HepG2 (cell line): ENCODE data around the gene TMEM200A. TPM values are rescaled to one million over a fixed set of nuclear protein-coding genes. Genes with fewer than 3 reads are reported as not detected.

Source experiments
- ATAC-seq: fragments of 200-7000 bp; cut with Tn5 transposase; 3 replicates; pipeline ENCODE4 v1.9.1; 2020; ENCODE audit warnings: mild to moderate bottlenecking, moderate library complexity
- BruUV-seq: library from RNA; stranded (reverse); fragments of 400-500 nt; replicated peaks from 2 replicates; lab custom pipeline; 2021; lab: Mats Ljungman, UMichigan
- CTCF ChIA-PET: fragments of 300-600 bp; formaldehyde crosslinking; extraction: SDS; loops from one replicate; lab custom pipeline; 2021; ENCODE audit warnings: low total read pairs, inconsistent platforms, low intra/inter-chr PET ratio; lab: Yijun Ruan, JAX
- POLR2A ChIA-PET: fragments of 350-600 bp; sonication (Branson Sonifier 250); formaldehyde crosslinking; loops from one replicate; lab custom pipeline; 2020; ENCODE audit warnings: antibody characterized with exemption, inconsistent platforms; lab: Yijun Ruan, JAX
- DNase-seq: peaks from one replicate; pipeline ENCODE4 v3.0.0-alpha.2; 2015; ENCODE audit warnings: low spot score
- FAIRE-seq: peaks from 3 replicates; lab custom pipeline; 2011; peaks lifted over from hg19 to GRCh38; lab: Jason Lieb, UNC
- H2AFZ ChIP-seq: one replicate; pipeline ENCODE4 v1.6.1; 2011; ENCODE audit warnings: low read length, inconsistent platforms
- H3K27ac ChIP-seq: fragments of 300-600 bp; 3 replicates; pipeline ENCODE4 v1.8.0; 2011; ENCODE audit warnings: mixed run types, mild to moderate bottlenecking, mixed read lengths, low read length, inconsistent platforms; ENCODE audit not compliant: insufficient read depth; ENCODE audit errors: extremely low read length
- H3K27me3 ChIP-seq, 2 experiments: fragments of 200-600 bp in 1 of 2; 2 replicates in 1 of 2; 3 replicates in 1 of 2; pipeline versions ENCODE4 v1.6.0 to v1.8.0; 2011; ENCODE audit warnings: low read length in 2 of 2, mild to moderate bottlenecking in 2 of 2, moderate library complexity in 2 of 2, inconsistent platforms in 1 of 2; ENCODE audit not compliant: insufficient read depth in 2 of 2, control insufficient read depth in 1 of 2
- H3K36me3 ChIP-seq, 2 experiments: fragments of 200-600 bp in 1 of 2; replicated peaks in 1 of 2; 2 replicates in 1 of 2; 3 replicates in 1 of 2; pipeline versions ENCODE4 v1.5.1 to v1.8.0; 2011; ENCODE audit warnings: low read length in 2 of 2, inconsistent platforms in 1 of 2; ENCODE audit not compliant: insufficient read depth in 2 of 2, control insufficient read depth in 1 of 2
- H3K4me1 ChIP-seq: 2 replicates; pipeline ENCODE4 v1.5.1; 2012; ENCODE audit warnings: low read length, inconsistent platforms; ENCODE audit not compliant: insufficient read depth
- H3K4me2 ChIP-seq: 2 replicates; pipeline ENCODE4 v1.6.0; 2011; ENCODE audit warnings: low read depth, low read length, inconsistent platforms
- H3K4me3 ChIP-seq, 3 experiments: fragments of 200-600 bp in 1 of 3; sonication (generic), shearing (Covaris generic) in 1 of 3; replicated peaks in 1 of 3; 2 replicates each; pipeline ENCODE4 v1.5.1; 2011 to 2016; ENCODE audit warnings: low read length in 3 of 3, inconsistent platforms in 2 of 3, low read depth in 2 of 3, mild to moderate bottlenecking in 2 of 3, control low read depth in 1 of 3, mixed read lengths in 1 of 3; ENCODE audit not compliant: insufficient read depth in 1 of 3
- H3K79me2 ChIP-seq: one replicate; pipeline ENCODE4 v1.6.1; 2011; ENCODE audit warnings: low read length, inconsistent platforms; ENCODE audit not compliant: insufficient read depth
- H3K9ac ChIP-seq: 2 replicates; pipeline ENCODE4 v1.6.0; 2011; ENCODE audit warnings: mild to moderate bottlenecking, low read depth, low read length, inconsistent platforms; ENCODE audit not compliant: insufficient read depth
- H3K9me3 ChIP-seq: 2 replicates; pipeline ENCODE4 v1.5.1; 2012; ENCODE audit warnings: mild to moderate bottlenecking, low read length
- H4K20me1 ChIP-seq: 2 replicates; pipeline ENCODE4 v1.6.0; 2011; ENCODE audit warnings: inconsistent platforms, mild to moderate bottlenecking, low read length, moderate library complexity; ENCODE audit not compliant: insufficient read depth
- CBX5 ChIP-seq: sonication (generic); formaldehyde crosslinking; IDR thresholded peaks from 2 replicates; pipeline ENCODE4 v1.4.0; 2020; ENCODE audit warnings: missing genetic modification reagents, borderline replicate concordance
- HDAC2 ChIP-seq: sonication (generic); formaldehyde crosslinking; IDR thresholded peaks from 2 replicates; pipeline ENCODE4 v1.4.0; 2020; ENCODE audit warnings: missing genetic modification reagents
- KLF9 ChIP-seq: IDR thresholded peaks from 2 replicates; pipeline ENCODE4 v1.6.1; 2016; ENCODE audit warnings: low read depth
- PLRG1 ChIP-seq: fragments of 450-650 bp; conservative IDR thresholded peaks from 2 replicates; pipeline ENCODE4 v1.6.1; 2016
- SAP130 ChIP-seq: IDR thresholded peaks from 2 replicates; pipeline ENCODE4 v1.6.1; 2016; ENCODE audit warnings: low read depth
- SOX13 ChIP-seq, 3 experiments: fragments of 450-650 bp in 1 of 3; sonication (generic) in 1 of 3; formaldehyde crosslinking in 1 of 3; IDR thresholded peaks in 2 of 3; conservative IDR thresholded peaks in 1 of 3; 2 replicates each; pipeline versions ENCODE4 v1.5.0 to v1.6.1; 2016 to 2020; ENCODE audit warnings: antibody characterized with exemption in 1 of 3, mild to moderate bottlenecking in 1 of 3, missing compliant biosample characterization in 1 of 3, missing genetic modification reagents in 1 of 3, moderate library complexity in 1 of 3
- STAG1 ChIP-seq: sonication (generic); formaldehyde crosslinking; IDR thresholded peaks from 2 replicates; pipeline ENCODE4 v1.4.0; 2020; ENCODE audit warnings: missing genetic modification reagents
- TAF15 ChIP-seq: fragments of 200-400 bp; formaldehyde crosslinking; IDR thresholded peaks from one replicate; pipeline ENCODE4 v1.6.1; 2018; ENCODE audit warnings: mild to moderate bottlenecking, low read depth, low read length; ENCODE audit not compliant: poor library complexity, severe bottlenecking
- TMF1 ChIP-seq: sonication (generic); formaldehyde crosslinking; IDR thresholded peaks from 2 replicates; pipeline ENCODE4 v1.8.1; 2022; ENCODE audit warnings: low read depth, missing genetic modification reagents
- ZFP37 ChIP-seq: sonication (generic); formaldehyde crosslinking; IDR thresholded peaks from 2 replicates; pipeline ENCODE4 v1.4.0; 2020; ENCODE audit warnings: missing genetic modification reagents, borderline replicate concordance
- ZNF232 ChIP-seq: sonication (generic); formaldehyde crosslinking; IDR thresholded peaks from 2 replicates; pipeline ENCODE4 v1.4.0; 2020; ENCODE audit warnings: missing genetic modification reagents, borderline replicate concordance
- ZNF296 ChIP-seq: sonication (generic); formaldehyde crosslinking; conservative IDR thresholded peaks from 2 replicates; pipeline ENCODE4 v1.5.0; 2020; ENCODE audit warnings: mild to moderate bottlenecking, missing genetic modification reagents
- ZNF331 ChIP-seq: sonication (generic); formaldehyde crosslinking; IDR thresholded peaks from 2 replicates; pipeline ENCODE4 v1.4.0; 2020; ENCODE audit warnings: missing genetic modification reagents
- ZNF556 ChIP-seq: sonication (generic); formaldehyde crosslinking; IDR thresholded peaks from 2 replicates; pipeline ENCODE4 v1.4.0; 2020; ENCODE audit warnings: mild to moderate bottlenecking, missing genetic modification reagents, borderline replicate concordance
- ZNF652 ChIP-seq: IDR thresholded peaks from 2 replicates; pipeline ENCODE4 v1.6.1; 2016; ENCODE audit warnings: low read depth, borderline replicate concordance
- WGBS: methylation state at CpG from one replicate; pipeline ENCODE4 v1.1.6; 2017; ENCODE audit warnings: low lambda C conversion rate; 5-methylcytosine and 5-hydroxymethylcytosine counted together
- in situ Hi-C: cut with HindIII; loops from 2 replicates; pipeline ENCODE4 v1.10.0; 2017; ENCODE audit warnings: low pct_unique_long_range_greater_than_20kb; ENCODE audit not compliant: extremely low pct_ligation_motif_present
- intact Hi-C: fragments of 100-400 bp; cut with micrococcal nuclease; formaldehyde crosslinking; loops from one replicate; pipeline ENCODE4 v1.10.0; 2022; ENCODE audit not compliant: unreplicated experiment
- polyA plus RNA-seq, 8 experiments: library from polyadenylated mRNA; depleted of rRNA in 3 of 8; stranded (reverse) in 7 of 8; unstranded in 1 of 8; fragments of >200 nt; fragmentation: Illumina TruSeq in 4 of 8; extraction: Trizol in 4 of 8; gene quantifications; 2 replicates each; pipeline versions ENCODE4 v1.2.1 to v1.2.3, GENCODE V29; 2011 to 2016; ENCODE audit warnings: low read depth in 4 of 8, missing spikeins in 1 of 8, mixed read lengths in 1 of 8; ENCODE audit not compliant: insufficient read depth in 1 of 8
- total RNA-seq, 5 experiments: library from RNA; depleted of rRNA; stranded (reverse); fragments of >200 nt; fragmentation: Illumina TruSeq; extraction: Trizol; gene quantifications; 2 replicates each; pipeline ENCODE4 v1.2.3, GENCODE V29; 2016; ENCODE audit warnings: low read depth in 1 of 5
- TF ChIP-seq, protein P1 (sequence below): sonication (generic); formaldehyde crosslinking; IDR thresholded peaks from 2 replicates; pipeline ENCODE4 v1.5.0; 2020; ENCODE audit warnings: missing genetic modification reagents
- TF ChIP-seq, protein P2 (sequence below): sonication (generic); formaldehyde crosslinking; IDR thresholded peaks from 2 replicates; pipeline ENCODE4 v1.4.0; 2020; ENCODE audit warnings: missing genetic modification reagents, borderline replicate concordance
- TF ChIP-seq, protein P3 (sequence below): sonication (generic); formaldehyde crosslinking; IDR thresholded peaks from 2 replicates; pipeline ENCODE4 v1.4.0; 2020; ENCODE audit warnings: mild to moderate bottlenecking, missing genetic modification reagents

The TMEM200A gene
- total and polyA plus RNA-seq, 2 of the 13 experiments (the other 11 are each of a cell fraction or from before 2014, with no cell fraction given): 0.34 TPM; not detected in 1

DNA sequence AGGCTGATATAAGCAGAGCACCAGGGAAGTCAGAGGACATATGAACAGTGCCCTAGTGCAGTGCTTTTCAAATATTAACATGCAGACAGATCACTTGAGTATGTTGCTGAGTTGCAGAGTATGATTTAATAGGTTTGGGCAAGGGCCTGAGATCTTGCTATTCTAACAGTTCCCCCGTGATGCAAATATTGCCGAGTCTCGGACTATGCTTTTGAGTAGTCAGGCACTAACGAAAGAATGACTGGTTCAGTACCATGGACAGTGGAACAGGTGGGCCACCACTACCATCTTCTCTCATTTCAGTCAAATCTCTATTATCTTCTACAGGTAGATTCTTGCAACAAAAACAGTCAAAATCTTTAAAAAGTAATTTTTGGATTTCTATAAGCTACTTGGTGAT, 3.7 kb upstream of the TMEM200A start:
- ATAC-seq (no peak), FAIRE-seq (no peak), DNase-seq (peak; percentile 25)
- Histone ChIP-seq H3K4me2 (no peak overlapping the region), H3K27me3 (peaks cover 2 to 26% of the 10 kb centered on the region in 2 experiments; a peak in 4 of 5 replicates), H3K4me3 (no peak overlapping the region), H3K9me3 (no peaks in the 10 kb centered on the region), H2AFZ (no peak overlapping the region), H4K20me1 (no peaks in the 10 kb centered on the region), H3K9ac (no peak overlapping the region), H3K36me3 (no peaks in the 10 kb centered on the region), H3K79me2 (no peaks in the 10 kb centered on the region), H3K27ac (no peak overlapping the region), H3K4me1 (peaks cover 9% of the 10 kb centered on the region)
- in situ Hi-C loops (loop anchor here (10.0 kb wide), 1 partner anchor 483 kb away; no protein-coding TSS in a partner anchor), intact Hi-C loops (no loop called here)
- BruUV-seq: no TSS peak
- ChIA-PET CTCF (no interaction called here), POLR2A (no interaction called here)
- 1% methylated on average over 4 of the region's 4 CpGs for WGBS
- TF ChIP-seq ZNF556 (CRISPR knock-in tag) (no peak), STAG1 (CRISPR knock-in tag) (no peak), PLRG1 (no peak), HDAC2 (CRISPR knock-in tag) (peak; percentile 49; the same call in 1 of the 2 replicates), CBX5 (CRISPR knock-in tag) (no peak), ZNF652 (no peak), SAP130 (CRISPR knock-in tag) (no peak), TAF15 (no peak), SOX13 (IDR thresholded peaks at IDR 0.05) (no peak), SOX13 (CRISPR knock-in tag; conservative IDR thresholded peaks at IDR 0.05 in 1 of 2, IDR thresholded peaks at IDR 0.05 in 1 of 2) (0 out of 4 replicates have a peak, but pooled peaks of 1 of the 2 experiments have one; percentile 31), KLF9 (CRISPR knock-in tag) (no peak), ZNF296 (CRISPR knock-in tag) (no peak), ZNF232 (peak; percentile 40; the same call in 1 of the 2 replicates), ZFP37 (peak; percentile 72; the same call in 1 of the 2 replicates), ZNF331 (CRISPR knock-in tag) (peak; percentile 71; the same call in 1 of the 2 replicates), TMF1 (CRISPR knock-in tag) (0 out of 2 replicates have a peak, but pooled peaks have one; percentile 58)
- TF ChIP-seq, protein P1, sequence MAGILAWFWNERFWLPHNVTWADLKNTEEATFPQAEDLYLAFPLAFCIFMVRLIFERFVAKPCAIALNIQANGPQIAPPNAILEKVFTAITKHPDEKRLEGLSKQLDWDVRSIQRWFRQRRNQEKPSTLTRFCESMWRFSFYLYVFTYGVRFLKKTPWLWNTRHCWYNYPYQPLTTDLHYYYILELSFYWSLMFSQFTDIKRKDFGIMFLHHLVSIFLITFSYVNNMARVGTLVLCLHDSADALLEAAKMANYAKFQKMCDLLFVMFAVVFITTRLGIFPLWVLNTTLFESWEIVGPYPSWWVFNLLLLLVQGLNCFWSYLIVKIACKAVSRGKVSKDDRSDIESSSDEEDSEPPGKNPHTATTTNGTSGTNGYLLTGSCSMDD (CRISPR knock-in tag): no peak
- TF ChIP-seq, protein P2, sequence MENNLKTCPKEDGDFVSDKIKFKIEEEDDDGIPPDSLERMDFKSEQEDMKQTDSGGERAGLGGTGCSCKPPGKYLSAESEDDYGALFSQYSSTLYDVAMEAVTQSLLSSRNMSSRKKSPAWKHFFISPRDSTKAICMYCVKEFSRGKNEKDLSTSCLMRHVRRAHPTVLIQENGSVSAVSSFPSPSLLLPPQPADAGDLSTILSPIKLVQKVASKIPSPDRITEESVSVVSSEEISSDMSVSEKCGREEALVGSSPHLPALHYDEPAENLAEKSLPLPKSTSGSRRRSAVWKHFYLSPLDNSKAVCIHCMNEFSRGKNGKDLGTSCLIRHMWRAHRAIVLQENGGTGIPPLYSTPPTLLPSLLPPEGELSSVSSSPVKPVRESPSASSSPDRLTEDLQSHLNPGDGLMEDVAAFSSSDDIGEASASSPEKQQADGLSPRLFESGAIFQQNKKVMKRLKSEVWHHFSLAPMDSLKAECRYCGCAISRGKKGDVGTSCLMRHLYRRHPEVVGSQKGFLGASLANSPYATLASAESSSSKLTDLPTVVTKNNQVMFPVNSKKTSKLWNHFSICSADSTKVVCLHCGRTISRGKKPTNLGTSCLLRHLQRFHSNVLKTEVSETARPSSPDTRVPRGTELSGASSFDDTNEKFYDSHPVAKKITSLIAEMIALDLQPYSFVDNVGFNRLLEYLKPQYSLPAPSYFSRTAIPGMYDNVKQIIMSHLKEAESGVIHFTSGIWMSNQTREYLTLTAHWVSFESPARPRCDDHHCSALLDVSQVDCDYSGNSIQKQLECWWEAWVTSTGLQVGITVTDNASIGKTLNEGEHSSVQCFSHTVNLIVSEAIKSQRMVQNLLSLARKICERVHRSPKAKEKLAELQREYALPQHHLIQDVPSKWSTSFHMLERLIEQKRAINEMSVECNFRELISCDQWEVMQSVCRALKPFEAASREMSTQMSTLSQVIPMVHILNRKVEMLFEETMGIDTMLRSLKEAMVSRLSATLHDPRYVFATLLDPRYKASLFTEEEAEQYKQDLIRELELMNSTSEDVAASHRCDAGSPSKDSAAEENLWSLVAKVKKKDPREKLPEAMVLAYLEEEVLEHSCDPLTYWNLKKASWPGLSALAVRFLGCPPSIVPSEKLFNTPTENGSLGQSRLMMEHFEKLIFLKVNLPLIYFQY: no peak
- TF ChIP-seq, protein P3, sequence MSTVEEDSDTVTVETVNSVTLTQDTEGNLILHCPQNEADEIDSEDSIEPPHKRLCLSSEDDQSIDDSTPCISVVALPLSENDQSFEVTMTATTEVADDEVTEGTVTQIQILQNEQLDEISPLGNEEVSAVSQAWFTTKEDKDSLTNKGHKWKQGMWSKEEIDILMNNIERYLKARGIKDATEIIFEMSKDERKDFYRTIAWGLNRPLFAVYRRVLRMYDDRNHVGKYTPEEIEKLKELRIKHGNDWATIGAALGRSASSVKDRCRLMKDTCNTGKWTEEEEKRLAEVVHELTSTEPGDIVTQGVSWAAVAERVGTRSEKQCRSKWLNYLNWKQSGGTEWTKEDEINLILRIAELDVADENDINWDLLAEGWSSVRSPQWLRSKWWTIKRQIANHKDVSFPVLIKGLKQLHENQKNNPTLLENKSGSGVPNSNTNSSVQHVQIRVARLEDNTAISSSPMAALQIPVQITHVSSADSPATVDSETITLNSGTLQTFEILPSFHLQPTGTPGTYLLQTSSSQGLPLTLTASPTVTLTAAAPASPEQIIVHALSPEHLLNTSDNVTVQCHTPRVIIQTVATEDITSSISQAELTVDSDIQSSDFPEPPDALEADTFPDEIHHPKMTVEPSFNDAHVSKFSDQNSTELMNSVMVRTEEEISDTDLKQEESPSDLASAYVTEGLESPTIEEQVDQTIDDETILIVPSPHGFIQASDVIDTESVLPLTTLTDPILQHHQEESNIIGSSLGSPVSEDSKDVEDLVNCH (CRISPR knock-in tag): no peak
